HG03039 (cell line): ENCODE measurements around the gene EIF2S3.
A peak's percentile ranks its signal among the peaks of the same experiment; 100 is the strongest.
"Not testable (repeated sequence)": the region's sequence is repeated elsewhere in the genome, so short reads cannot be mapped to it uniquely, and the experiment has no call there.

ENCODE experiments used
- ATAC-seq: cut with Tn5 transposase; IDR thresholded peaks from one replicate; pipeline ENCODE4 v1.9.1; 2021; ENCODE audit warnings: mild to moderate bottlenecking, moderate library complexity; ENCODE audit not compliant: unreplicated experiment

The EIF2S3 gene

GRCh38 chrX:24054182-24055042, at the start of gene EIF2S3:
TSS of gene EIF2S3 (plus strand) at chrX:24054956. CDS start at chrX:24054969, 13 bp downstream.
- peak; percentile 81 for ATAC-seq

- no peak for ATAC-seq
Observed at GRCh38 chrX:24005028-24005427, 49.7 kb upstream of the EIF2S3 start.

- no peak for ATAC-seq
Observed at GRCh38 chrX:24005867-24006266, 48.9 kb upstream of the EIF2S3 start.

- no peak for ATAC-seq
Observed at GRCh38 chrX:24012266-24012665, 42.5 kb upstream of the EIF2S3 start.

- ATAC-seq: no peak
Observed at GRCh38 chrX:24014388-24015018, 40.3 kb upstream of the EIF2S3 start.

GRCh38 chrX:24017674-24018073, 37.1 kb upstream of the EIF2S3 start:
- ATAC-seq: no peak

GRCh38 chrX:24018809-24019208, 35.9 kb upstream of the EIF2S3 start:
- ATAC-seq: no peak

- ATAC-seq: no peak
Observed at GRCh38 chrX:24019448-24019847, 35.3 kb upstream of the EIF2S3 start.

- ATAC-seq: no peak
Observed at GRCh38 chrX:24020306-24020876, 34.4 kb upstream of the EIF2S3 start.

GRCh38 chrX:24023544-24023943, 31.2 kb upstream of the EIF2S3 start:
- no peak for ATAC-seq

GRCh38 chrX:24023972-24024669, 30.6 kb upstream of the EIF2S3 start:
- no peak for ATAC-seq

- peak; percentile 89 for ATAC-seq
Observed at GRCh38 chrX:24024819-24025740, 29.7 kb upstream of the EIF2S3 start.

GRCh38 chrX:24025741-24026403, 28.9 kb upstream of the EIF2S3 start:
- peak; percentile 22 for ATAC-seq

GRCh38 chrX:24026432-24026831, 28.3 kb upstream of the EIF2S3 start:
- ATAC-seq: no peak

GRCh38 chrX:24027086-24027485, 27.7 kb upstream of the EIF2S3 start, which contains the start of gene KLHL15:
TSS of gene KLHL15 (minus strand) at chrX:24027186. CDS start at chrX:24006693, 20,493 bp downstream.
- no peak for ATAC-seq

- no peak for ATAC-seq
Observed at GRCh38 chrX:24027985-24028384, 26.8 kb upstream of the EIF2S3 start.

GRCh38 chrX:24030597-24030996, 24.2 kb upstream of the EIF2S3 start:
- no peak for ATAC-seq

- ATAC-seq: no peak
Observed at GRCh38 chrX:24034485-24034884, 20.3 kb upstream of the EIF2S3 start.

- no peak for ATAC-seq
Observed at GRCh38 chrX:24037729-24038128, 17.0 kb upstream of the EIF2S3 start.

- not testable (repeated sequence) for ATAC-seq
Observed at GRCh38 chrX:24046060-24046459, 8.7 kb upstream of the EIF2S3 start.
